ENCODE measurements around the gene CSK.

- TF ChIP-seq POLR2AphosphoS5 (IDR thresholded peaks at IDR 0.05; ENCODE audit: borderline replicate concordance, low read depth, low read length) (no peak), EZH2 (IDR thresholded peaks at IDR 0.05) (no peak)
These were observed 13.1 kb downstream of the CSK start for GRCh38 chr15:74794970-74795349.
